GM19463 (cell line): Measurements from ENCODE around the gene C10orf90.

Experiments
- ATAC-seq: cut with Tn5 transposase; IDR thresholded peaks from one replicate; pipeline ENCODE4 v1.9.1; 2021; ENCODE audit warnings: mild to moderate bottlenecking, moderate library complexity; ENCODE audit not compliant: unreplicated experiment

Gene C10orf90

DNA sequence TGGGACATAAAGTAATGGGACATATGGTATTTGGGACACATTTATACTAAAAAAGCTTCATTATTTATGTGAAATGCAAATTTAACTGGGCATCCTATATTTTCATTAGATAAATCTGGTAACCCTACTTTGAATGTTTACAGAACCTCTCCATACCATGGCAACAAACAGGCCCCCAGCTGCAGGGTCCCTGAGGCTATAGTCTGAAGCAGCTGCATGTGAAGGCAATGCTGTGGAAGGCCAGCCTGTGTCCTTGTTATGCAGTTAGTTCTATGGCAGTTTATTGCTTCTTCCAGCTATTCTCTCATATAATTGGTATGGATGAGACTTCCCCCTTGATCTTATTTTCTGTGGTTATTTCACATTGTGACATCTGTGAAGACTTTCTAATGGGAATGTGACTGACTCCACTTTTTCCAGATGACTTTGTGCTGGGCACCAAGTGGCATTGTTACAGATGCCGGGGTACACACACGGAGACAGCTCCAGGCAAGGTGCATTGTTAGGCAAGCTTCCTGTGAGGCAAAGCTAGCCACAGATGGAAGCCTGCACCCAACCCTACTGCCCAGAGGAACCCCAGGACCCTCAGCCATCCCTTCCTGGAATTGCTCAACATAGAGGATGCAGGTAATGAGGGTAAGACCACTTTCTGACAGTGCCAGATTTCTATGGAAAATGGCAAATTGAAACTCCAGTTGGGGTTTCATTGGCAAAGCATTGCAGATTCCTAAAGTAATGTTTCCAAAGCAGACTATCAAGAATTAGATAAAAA is 232.7 kb downstream of the C10orf90 start:
- no peak for ATAC-seq

DNA sequence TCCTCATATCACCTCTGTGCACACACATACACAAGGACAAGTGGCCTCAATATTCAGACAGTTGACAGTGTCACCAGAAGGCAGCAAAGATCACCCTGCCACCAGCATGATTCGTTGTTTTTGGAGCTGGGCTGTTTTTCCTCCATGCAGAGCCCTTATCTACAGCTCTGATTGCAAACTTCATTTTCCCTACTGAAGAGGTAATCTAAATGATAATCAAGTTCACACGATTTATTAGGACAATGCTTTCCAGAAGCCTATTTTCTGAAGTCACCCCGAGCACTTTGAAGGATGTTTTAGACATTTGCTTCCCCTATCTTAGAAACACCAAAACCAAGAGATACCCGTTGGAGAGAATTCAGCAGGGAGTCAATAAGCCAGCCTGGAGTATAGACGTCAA is 236.3 kb downstream of the C10orf90 start:
- ATAC-seq = no peak

DNA sequence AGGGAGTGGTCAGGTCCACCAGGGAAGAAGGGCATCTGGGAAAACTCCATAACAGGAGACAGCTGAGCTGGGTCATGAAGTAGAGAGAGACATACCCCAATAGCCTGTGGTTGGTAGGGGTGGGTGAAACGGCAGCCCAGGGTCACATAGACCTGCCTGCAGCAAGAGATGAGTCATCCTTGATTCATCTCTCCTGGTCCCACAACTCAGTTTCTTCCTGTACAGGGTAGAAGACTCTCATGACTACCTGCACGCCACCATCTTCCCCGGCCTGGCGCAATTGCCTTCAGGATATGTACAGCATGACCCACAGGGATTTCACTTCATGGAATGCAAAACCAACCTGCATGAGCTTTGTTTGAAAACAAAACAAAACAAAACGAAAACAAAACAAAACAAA is 237.1 kb downstream of the C10orf90 start:
- no peak for ATAC-seq

DNA sequence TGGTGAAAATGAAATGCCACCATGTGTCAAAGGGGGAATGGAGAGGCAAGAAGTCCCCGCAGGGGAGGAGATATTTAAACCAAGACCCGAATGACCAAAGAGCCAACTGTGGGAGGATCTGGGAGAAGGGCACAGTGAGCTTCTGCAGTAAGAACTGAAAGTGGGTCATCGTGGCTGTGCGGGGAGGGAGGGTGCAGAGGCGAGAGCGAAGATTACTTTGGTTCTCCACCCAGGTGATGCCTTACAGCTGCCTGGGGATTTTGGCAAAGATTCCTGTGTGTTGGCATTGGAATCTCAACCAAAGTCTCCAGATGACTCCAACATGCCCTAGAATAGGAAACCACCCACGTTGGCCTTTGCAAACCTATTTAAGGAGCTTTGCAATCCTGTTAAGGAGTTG is 238.0 kb downstream of the C10orf90 start:
- no peak for ATAC-seq

DNA sequence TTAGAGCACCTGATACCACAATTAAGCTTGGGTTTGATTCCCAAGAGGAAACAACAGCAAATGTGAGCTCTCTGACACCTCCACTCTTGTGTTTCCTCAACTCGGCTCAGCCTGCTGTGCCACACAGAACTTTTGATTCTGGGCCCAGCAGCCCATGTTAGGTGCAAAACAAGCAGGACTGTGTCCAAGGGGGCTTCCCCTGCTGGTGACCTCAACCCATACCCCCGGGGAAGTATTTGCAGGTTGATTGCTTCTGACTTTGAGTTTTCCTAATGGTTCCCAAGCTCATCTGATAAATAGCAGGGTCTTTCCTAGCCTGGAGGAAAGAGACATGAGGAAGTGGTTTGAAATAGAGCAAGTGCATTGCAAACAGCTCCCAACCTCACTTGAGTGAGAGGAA is 238.7 kb downstream of the C10orf90 start:
- ATAC-seq = no peak

DNA sequence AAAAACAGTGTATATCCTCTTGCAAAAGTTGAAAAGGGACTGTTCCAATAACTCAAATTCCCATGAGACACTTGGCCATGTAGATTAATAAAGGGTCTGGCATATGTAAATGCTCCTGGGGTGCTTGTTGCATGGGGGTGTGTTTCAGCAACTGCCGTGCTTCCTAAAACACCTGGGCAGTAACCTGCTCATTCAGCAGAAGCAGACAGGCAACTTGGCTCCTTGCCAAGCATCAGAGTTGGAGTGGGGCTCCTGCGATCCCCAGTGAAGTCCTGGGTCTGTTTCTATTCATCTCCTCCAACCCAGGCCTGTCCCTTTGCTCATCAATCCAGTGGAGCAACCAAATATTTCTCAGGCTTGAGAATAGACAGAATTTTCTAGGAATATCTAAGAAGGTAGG is 240.0 kb downstream of the C10orf90 start:
- ATAC-seq = no peak

DNA sequence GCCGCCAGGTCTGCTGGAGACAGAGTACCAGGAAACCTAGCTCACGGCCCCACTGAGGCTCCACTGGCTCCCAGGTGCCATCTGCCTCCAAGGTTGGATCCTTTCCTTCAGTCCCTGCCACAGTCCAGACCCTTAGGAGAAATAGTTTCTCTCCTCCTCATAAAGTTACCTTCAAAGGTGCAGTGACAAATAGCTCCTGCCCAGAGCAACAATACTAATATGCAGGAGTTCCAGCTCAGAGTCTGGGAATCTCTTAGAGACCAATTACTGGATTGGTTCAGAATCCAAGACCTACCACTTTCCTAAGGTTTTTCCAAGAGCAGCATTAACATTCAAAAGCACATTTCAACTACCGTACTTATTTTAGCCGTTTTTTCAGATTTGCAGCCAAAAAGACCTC is 241.2 kb downstream of the C10orf90 start:
- ATAC-seq = no peak

DNA sequence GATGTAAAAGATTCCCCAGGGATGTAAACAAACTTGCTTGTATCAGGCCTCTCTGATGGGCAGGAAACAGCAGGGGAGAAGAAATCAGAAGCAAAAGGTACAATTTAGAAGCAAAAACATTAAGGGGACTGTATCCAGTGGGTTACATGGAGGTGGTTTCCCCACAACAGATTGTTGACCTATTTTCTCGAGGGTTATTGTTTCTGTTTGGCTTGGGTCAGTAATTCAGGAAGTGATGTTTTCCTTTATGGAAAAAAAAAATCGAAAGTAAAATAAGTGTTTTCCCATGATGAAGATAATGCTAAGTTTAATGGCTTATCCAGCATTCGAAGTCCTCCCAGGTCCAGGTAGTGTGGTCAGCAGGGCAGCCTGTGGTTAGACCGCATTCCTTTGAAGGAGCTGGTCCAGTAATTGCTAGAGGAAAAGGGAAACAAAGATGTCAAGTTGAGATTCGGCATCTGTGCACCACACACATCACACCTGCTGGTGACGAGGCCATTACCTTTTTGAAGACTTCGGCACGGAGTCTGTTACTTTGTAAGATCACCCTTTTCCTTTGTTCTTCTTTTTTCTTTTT is 244.9 kb downstream of the C10orf90 start:
- ATAC-seq = no peak

DNA sequence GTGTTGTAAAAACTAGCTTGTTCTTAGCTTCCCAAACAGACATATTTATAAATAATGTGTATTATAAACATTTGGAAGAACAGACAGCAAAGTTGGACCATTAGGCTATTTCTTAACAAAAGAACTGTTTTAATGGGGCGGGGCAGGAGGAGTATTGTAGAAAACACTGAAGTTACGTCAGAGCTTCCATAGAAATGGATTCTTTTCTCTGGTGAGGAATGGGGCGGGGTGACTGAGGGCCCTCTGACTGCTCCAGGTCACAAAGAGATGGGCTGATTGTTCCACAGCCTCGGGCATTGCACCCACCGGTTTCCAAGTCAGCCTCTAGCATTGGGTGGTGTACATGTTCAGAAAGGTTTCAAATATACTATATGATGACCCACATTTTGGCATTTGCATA is 245.5 kb downstream of the C10orf90 start:
- ATAC-seq = no peak

DNA sequence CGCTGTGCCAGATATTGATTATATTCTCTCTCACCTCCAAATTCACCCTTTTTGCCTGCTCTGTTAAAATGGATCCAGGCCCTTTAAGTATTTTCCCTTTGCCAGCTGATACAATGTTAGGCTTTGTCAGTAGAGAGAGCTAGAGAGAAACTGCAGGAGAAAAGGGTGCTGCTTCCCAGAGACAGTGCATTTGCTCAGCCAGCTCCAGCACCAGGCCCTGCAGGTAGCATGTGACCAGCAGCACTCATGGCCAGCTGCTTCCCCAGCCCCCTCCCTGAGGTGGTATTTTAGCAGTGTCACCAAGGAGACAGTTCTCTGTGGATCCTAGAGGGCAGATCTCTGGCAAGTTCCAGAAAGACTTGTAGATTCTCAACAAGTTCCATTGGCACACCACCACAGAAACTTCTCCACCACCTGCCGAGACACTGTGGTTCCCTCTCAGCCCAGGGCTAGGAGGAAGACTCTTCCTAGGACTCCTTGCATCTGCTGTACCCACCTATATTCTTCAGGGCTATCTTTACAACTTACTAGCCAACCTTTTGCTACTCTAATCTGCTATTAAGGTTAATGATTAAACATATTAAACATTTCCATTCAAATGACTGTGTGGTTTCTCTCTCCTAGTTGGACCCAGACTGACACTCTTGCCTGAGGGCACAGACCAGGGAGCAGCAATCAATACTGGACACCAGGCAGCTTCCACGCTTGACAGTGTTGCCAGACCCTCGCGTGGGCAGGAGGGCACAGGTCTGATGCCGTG is 246.6 kb downstream of the C10orf90 start:
- ATAC-seq = no peak

DNA sequence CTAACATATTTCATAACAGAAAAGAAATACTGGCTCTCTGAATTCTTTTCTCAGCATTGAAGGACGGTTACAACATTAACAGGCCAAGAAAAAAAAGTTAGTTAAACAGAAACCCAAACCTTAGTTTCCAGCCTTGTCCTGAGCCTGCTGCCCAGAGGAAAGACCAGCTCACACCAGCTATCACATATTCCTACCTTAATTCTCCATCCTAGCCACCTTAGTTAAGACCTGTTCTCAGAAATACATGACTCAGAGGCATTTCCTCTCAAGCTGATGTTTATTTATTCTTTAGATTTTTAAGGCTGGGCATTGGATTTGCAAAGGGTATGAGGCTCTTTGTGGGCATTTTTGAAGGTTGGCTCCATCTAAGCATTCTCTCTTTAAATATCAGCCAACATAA is 247.9 kb downstream of the C10orf90 start:
- ATAC-seq = no peak

DNA sequence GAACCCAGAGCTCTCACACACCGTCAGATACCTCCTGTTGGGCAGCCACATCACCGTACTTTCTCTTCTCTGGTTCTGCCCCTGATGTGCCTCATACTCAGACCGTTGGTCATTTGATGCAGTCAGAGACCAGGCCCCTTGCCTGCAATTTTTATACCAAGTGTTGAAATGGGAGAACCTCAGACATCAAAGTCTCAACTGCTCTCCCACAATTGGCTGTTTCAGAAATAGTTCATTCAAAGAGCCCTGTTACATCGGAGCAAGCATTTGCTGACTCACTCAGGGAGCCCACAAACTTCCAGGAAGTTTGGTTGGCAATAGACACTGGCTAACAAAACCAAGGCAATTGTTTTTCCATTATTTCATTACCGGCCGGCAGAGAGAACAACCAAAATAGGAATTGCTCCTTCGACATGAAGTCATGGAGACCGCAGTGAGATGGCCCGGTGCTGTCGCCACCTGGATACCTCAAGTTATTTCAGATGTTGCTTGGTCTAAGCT is 248.7 kb downstream of the C10orf90 start:
- ATAC-seq = no peak

DNA sequence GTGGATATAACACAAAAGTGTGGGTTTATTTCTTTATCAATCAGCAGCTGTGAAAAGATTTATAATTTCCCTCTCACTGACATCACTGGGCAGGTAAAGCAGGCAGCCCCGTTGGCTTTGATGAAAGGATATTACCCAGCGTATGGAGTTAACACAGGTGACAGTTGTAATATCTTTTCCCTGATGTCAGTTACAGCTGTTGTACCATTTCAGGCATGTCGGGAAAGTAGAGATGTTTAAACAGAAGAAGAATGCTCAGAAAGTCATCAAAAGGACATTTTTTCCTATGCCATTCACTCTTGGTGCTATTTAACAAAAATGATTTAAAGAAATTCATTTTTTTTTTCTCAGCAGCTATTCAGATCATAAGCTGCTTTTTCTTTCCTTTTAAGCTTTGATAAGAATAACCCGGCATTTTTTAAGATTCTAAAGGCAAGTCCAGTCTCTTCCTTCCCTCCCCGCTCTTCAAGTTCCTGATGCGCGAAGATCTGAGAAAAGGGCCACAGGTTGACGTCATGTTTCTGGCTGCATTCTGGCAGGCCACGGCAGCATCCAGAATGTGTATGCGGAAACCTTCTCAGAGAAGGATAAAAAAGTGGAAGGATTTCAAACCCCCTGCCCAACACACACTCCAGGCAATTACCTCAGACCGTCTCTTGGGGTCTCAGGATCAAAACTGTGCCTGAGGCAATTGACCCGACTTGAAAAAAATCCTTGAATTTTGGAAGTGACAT is 249.8 kb downstream of the C10orf90 start:
- ATAC-seq = no peak

DNA sequence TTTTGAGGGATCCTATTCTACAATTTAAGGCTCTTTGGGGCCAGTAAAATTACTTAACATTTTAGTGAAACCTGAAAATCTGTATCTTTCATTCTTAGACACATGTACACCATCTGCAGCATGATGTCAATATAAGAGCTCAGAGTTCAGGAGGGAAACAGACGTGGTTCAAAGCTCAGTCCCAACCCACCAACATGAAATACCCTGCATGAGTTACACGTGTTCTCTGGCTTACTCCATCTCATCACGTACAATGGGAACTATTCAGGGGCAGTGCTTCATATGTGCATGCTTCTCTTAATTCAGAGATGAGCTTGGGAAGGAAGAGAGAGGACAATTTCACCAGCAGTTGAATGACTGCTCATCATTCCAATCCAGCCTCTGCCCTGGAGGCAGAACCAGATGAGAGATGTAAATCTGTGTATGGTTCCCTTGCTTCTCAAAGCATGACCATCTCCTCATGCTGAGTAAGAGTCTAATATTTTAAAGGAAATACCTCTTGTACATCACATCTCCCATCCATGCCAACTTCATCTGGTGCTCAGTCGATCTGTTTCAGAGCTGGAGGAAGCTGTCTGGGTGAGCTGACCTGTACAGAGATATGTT is 253.2 kb downstream of the C10orf90 start:
- ATAC-seq = no peak

DNA sequence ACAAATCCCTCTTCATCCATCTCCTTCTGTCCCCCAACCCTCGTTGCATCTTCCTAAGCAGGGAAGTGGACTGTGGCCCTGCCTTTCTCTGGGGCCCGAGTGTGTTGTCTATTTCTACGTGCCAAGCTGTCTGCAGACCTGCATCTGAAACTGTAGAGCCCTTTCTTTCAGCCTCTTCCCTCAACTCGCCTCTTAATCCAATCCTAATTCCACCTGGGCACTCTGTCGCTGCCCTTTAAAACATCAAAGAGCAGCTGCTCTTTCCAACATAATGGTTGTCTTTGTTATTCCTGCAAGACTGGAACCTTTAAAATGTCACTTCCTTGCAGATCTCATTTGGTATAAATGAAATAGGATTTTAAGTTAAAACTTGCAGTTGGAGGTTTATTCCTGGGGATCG is 260.7 kb downstream of the C10orf90 start:
- no peak for ATAC-seq

DNA sequence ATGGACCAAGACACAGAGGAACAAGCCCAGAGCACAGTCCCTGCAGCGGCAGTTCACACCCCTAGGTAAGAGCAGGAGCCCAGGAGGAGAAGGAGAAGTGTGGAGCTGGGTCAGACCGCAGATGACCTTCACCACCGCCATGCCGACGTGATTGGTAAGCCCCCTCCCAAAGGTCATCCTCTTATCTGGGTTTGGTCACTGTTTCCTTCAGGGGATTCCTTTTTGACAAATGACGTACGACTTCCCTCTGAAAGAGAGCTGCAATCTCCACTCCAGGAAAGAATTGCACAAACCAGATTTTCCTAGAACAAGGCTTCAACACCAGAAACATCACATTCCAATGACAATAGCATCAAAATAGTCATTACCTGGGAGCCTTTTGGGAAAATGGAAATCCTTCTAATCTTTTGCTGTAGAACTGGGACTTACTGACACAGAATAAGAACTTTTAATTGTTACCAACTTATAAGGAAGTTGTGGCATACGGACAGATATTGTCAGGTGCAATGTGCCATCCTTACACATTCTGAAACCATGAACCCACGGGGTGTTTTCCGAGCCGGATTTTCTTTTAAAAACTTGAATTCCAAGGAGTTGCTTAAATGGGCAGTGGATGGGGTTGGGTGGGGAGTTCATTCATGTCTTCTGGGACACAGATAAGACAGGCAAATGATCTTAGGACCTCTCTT is 261.4 kb downstream of the C10orf90 start:
- no peak for ATAC-seq

DNA sequence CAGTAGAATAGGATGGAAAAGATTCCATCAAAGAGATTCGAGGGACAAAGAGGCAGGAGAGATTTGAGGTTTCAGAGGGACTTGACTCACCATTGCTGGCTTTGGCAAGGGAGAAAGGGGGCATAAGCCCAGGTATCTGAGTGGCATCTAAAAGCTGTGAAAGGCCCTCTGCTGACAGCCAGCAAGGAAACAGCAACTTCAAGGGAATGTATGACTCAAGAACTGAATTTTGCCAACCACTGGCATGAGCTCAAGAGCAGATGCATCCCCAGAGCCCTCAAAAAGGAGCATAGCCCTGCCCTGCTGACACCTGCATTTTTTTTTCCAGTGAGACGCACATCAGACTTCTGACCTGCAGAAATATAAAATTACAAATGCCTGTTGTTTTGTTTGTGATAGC is 262.7 kb downstream of the C10orf90 start:
- no peak for ATAC-seq

DNA sequence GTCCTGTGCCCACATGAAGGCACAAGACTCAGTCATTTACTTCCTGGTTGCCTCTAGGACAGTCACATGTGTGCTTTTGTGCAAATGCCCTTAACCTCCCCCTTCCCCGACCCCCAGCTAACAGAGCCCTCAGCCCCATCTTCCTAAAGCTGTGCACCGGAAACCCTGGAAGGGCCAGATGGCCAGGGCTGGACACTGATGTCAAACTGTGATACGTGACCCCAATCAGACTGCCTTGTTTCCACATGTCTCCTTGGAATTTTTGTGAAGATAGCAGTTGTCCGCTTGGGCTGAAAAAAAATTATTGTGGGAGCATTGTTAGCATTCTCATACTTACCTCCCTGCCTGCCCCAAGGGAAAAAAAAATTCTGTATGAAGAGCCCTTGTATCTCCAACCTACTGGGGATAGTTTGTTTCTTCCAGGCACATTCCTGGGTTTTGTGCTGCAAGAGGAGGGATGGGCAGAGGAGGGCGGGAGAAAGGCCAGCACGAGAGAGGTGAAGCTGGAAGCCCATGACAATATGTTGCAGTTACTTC is 265.2 kb downstream of the C10orf90 start:
- no peak for ATAC-seq

DNA sequence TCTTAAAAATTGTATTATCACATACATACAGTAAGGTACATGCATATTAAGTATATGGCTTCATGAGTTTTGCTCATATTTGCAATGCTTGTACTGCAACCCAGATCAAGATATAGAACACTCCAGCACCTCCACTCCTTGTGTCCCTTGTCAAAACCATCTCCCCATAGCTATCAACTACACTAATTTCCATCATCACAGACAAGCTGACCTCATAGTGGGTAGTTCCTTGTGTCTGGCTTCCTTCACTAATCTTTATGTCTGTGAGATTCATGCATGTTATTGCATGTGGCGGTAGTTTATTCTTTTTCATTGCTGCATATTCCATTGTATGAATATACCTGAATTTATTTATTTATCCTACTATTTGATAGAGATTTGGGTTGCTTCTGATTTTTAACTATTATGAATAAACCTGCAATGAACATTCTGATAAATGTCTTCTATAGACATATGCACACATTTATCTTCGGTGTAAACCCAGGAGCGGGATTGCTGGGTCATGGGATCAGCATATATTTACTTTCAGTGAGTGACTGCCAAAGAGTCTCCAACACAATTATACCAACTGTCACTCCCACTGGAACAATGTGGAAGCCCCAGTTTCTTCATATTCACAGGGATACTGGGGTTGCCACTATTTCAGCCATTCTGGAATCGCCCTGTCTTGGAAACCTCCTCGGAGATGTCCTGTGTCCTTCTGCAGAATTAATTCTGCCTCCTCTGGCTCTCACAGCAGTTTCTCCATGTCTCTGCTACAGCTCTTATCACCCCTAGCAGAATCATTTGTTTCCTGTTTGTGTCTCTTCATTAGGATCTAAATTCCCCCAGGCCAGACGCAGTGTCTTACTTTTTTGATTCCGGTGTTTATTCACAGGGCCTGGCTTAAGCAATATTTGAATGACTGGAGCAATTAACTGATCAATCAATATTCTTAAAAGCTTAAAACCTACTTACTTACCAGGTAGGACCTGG is 267.5 kb downstream of the C10orf90 start:
- no peak for ATAC-seq
